SIG-M5 (cell line): ENCODE results near the gene RPE65.
"Not testable (repeated sequence)": the region's sequence is repeated elsewhere in the genome, so short reads cannot be mapped to it uniquely, and the experiment has no call there.

Experiments used
- DNase-seq: peaks from one replicate; lab custom pipeline; 2025; lab: John Stamatoyannopoulos, UW

The RPE65 gene

DNA sequence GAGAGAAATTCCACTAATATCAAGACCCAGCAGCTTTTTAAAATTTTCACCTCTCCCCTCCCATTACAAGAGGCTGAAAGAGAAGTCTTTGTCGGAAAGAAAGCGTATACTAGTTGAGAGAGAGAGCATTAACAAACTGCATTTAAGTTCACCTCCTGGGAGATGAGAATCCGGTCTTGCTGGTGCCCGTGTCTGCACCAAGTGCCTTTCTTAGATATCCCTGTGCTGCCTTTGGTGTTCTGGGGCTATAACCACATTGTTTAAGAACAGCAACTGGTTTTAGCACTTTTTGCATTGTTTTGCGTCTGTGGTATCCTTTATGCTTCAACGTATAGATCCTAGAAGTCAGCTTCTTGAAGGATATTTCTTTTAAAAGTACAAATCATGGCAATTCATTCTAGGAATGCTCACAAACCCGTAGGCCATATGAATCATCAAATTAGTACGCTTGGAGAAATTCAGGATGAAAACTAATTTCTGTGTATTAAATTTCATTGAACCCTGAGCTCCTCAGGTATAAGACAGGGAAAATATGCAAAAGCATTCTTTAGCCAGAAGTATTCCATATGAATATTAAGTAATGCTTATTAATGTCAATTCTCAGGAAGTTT, 3.4 kb upstream of the RPE65 start:
- DNase-seq = no peak

DNA sequence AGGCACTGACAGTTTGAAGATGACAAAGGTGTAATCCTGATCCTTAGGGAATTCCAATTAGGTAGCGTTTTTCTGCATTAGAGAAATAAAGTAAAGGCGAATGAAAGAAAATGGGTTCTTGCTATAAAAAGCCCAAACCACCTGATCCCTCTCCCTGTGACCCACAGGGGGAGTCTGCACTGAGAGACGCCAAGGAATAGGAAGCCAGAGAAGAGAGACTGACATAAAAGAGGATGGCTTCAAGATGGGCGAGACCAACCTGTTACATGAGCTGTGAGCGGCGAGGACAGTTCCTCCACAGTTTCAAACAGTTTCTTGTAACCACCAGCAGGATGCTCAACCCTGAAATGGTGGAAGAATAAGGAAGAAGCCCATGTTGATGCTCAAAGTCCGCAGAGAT, 1.4 kb downstream of the RPE65 start:
- no peak for DNase-seq

DNA sequence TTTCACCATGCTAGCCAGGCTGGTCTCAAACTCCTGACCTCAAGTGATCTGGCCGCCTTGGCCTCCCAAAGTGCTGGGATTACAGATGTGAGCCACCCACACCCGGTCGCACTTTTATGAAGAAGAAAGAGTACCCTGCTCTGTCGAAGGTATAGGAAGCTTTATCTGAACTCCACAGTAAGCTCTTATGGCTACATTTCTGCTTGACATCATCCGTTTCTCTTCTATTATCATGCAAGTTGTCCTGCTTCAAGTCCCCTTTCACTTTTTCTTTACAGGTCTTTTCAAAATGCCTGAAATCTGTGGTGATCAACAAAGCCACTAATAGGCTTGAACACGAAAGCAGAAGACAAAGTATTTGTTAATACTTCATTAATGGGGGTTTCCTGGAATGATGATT, 4.0 kb downstream of the RPE65 start:
- DNase-seq = no peak

DNA sequence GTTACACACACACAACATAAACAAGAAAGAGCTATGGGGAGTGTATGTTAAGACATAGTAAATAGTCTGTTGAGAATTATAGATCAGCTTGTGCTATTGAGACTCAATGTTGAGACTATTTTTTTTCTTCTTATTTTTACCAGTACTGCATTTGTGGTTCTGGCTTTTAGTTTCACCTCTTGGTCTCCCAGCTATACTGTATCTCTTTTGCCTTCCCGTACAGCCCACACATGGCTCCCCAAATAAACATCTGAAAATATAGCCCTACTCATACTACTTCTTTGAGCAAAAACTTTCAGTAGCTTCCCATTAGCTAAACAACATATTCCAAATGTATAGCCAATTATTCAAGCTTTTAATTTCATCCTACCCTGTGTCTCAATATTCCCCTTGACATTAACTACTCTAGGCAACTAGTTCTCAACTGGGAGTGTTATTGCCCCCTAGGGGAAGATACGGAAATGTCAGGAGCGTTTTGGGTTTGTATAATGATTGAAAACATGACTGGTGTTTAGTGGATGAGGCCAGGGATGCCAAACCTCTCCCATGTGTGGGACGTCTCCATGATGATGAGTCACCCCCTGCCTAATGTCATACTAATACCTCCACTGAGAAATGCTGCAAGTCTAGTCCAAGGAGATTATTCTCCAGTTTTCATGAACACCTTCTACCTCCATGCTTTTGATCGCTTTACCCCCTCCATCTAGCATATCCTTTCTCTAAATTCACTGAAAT, 6.8 kb downstream of the RPE65 start:
- no peak for DNase-seq

DNA sequence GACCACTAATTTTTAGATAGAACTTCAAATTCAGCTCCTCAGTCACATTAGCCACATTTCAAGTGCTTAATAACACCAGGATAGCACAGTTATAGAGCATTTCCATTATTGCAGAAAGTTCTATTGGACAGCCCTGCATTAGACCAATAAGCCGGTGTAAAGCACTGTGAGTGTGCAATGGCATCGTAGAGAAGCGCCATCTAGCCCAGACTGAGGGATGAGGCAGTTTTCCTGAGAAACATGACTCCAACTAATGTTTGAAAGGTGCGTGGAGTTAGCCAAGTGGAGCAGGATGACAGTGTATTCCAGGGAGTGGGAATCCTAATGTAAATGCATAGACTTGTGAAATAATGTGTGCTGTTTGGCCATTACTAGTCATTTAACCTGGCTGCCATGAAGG, 7.7 kb downstream of the RPE65 start:
- no peak for DNase-seq

DNA sequence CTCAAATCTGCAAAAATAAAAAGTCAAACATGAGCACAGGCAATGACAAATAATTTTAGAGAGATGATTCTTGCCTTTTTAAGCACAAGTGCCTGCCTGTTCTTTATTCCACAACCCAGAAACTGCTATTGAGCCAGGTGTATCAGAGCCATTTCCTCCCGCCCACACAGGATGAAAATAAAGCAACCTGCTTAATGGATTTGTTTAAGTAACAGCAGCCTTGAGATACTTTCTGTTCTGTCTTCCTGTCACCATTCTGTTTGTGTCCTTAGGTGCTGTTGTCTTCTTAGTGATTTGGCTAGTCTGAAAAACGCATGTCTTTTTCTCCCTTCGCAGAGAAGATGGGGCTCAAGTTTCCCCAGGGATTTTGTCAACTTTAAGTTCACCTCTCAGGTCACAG, 11.4 kb downstream of the RPE65 start:
- DNase-seq = no peak

DNA sequence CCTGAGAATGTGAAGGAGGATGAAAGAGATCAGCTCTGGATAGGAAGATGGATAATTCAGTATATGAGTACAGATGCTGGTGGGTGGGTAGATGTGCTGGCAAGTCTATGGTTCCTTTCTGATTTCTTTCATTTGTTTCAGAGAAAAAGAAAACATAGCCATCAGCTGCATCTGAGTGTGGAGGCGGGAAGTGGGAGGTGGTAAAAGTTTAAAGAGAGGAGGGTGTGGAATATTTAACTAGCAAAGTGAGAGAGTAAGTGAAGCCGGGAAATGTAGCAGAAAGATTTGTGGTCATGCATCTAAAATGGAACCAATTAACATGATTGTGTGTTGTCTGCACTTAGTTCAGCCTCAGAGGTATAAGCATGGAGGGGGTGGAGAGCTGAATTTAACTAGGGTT, 16.4 kb downstream of the RPE65 start:
- no peak for DNase-seq

DNA sequence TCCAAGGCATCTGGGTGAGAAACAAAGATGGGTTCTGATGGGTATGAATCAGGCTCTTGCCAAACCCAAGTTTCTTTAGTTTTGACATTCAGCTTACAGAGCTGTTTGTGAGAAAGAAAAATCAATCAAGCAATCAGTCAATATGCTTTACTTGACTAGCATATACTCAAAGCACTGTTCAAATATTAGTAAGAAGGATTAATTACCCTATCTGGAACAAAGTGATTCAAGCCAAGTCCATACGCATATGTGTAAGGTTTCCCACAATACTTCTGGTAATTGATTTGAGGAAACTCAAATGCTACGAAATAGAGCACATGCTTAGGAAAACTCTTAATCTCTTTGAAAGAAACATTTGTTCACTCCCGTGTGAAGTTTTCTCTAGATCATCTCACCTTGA, 18.7 kb downstream of the RPE65 start:
- no peak for DNase-seq

DNA sequence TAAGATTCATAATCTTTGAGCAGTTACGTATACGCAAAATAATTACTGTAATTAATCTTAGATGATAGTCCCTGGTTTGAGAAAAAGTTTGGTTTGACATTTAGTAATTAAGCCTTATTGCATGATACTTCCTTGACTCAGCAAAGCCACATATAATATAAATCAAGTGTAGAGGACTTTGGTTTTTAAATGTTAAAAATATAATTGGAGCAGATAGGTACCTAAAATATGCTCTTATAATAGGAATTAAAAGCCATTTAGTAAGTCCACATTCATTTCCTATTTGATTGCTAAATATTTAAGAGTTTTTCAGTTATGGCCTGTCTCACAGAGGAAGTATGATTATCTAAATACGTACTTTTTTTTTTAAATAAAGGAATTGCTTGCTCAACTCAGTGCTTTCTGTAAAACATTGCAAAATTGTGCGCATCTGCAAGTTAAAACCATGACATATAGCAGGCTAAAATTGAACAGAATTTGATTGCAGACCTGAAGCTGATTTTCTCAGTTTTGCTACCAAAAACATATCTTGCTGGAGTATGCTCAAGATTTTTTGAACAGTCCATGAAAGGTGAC, 20.4 kb downstream of the RPE65 start:
- DNase-seq = no peak

DNA sequence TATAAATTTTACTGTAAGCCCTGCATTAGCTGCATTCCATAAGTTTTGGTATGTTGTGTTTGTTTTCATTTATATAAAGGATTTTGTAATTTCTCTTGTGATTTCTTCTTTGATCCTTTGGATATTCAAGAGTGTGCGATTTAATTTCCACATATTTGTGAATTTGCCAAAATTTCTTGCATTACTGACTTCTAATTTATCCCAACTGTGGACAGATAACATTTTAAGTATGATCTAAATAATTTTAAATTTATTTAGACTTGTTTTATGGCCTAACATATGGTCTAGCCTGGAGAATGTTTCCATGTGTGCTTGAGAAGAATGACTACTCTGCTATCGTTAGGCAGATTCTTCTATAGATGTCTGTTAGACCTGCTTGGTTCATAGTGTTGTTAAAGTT, 23.2 kb downstream of the RPE65 start:
- no peak for DNase-seq

DNA sequence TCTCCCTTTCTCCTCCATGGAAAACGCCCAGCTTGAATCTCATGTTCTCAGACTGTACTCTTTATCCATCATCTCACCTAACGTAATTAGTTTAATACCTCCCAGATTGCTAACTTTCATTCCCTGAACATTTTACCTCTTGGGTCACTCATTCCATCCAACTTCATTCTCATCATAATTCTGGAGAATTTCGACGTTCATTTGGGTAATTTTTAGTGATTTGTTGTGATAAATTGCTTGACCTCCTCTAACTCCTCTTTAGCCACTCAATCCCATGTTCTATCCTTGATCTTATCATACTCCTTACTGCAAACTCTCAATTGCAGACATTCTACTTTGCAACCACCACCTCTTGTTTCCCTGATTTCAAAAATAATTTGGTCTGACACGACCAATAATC, 28.4 kb downstream of the RPE65 start:
- no peak for DNase-seq

DNA sequence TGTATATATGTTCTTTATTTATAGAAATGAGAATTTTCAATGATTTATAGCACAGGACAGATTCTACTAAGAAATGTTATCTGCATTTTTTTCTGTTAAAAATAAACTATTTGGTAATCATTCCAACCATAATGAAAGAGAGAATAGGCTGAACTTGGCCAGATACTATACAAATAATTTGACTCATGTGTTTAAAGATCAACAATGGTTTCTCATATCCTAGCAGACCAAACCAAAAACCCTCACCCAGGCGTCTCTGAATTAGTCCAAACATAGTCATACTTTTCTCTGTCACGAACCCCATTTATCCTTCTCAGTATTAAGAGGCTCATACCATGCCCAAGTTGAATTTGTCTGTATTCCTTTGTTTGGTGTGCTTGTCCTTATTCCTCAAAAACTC, 40.3 kb downstream of the RPE65 start:
- DNase-seq = no peak

DNA sequence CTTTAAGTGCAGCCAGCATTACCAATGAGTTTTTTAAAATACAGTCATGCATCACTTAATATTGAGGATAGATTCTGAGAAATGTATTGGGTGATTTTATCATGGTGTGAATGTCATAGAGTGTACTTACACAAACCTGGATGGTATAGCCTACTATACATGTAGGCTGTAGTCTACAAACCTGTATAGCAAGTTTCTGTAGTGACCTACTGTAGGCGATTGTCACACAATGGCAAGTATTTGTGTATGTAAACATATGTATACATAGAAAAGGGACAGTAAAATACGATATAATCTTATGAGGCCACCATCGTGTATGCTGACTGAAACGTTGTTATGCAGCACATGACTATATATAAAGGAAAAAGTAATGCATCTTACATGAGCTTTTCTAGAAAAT, 48.2 kb downstream of the RPE65 start:
- DNase-seq = no peak

DNA sequence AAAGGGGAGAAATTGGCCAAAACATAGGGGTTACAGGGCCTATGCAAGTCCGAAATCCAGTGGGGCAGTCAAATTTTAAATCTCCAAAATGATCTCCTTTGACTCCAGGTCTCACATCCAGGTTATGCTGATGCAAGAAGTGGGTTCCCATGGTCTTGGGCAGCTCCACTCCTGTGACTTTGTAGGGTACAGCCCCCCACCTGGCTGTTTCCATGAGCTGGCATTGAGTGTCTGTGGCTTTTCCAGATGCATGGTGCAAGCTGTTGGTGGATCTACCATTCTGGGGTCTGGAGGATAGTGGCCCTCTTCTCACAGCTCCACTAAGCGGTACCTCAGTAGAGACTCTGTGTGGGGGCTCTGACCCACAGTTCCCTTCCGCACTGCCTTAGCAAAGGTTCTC, 54.2 kb downstream of the RPE65 start:
- not testable (repeated sequence) for DNase-seq

DNA sequence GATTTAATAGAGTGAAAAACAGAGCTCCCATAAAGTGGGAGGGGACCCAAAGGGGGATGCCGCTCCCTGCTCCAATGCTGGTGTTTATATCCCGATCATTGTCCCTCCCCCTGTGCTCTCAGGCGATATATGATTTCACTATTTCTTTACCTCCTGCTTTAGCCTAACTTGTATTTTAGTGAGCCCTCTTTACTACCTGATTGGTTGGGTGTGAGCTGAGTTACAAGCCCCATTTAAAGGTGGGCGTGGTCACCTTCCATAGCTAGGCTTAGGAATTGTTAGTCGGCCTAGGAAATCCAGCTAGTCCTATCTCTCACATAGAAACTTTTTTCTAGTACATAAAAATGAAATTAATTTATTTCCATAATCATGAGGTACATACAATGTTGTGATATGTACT, 57.3 kb downstream of the RPE65 start:
- not testable (repeated sequence) for DNase-seq

DNA sequence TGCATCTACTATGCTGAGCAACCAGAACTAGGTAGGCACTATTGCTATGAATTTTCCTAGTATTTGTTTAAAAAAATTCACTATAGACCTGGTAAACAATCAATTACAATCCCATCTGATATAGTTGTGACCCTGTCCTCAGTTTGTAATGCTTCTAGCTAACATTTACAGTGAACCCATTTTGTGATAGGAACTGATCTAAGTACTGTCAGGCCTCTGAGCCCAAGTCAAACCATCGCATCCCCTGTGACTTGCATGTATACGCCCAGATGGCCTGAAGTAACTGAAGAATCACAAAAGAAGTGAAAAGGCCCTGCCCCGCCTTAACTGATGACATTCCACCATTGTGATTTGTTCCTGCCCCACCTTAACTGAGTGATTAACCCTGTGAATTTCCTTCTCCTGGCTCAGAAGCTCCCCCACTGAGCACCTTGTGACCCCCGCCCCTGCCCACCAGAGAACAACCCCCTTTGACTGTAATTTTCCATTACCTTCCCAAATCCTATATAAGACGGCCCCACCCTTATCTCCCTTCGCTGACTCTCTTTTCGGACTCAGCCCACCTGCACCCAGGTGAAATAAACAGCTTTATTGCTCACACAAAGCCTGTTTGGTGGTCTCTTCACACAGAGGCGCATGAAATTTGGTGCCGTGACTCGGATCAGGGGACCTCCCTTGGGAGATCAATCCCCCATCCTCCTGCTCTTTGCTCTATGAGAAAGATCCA, 63.8 kb downstream of the RPE65 start:
- not testable (repeated sequence) for DNase-seq

DNA sequence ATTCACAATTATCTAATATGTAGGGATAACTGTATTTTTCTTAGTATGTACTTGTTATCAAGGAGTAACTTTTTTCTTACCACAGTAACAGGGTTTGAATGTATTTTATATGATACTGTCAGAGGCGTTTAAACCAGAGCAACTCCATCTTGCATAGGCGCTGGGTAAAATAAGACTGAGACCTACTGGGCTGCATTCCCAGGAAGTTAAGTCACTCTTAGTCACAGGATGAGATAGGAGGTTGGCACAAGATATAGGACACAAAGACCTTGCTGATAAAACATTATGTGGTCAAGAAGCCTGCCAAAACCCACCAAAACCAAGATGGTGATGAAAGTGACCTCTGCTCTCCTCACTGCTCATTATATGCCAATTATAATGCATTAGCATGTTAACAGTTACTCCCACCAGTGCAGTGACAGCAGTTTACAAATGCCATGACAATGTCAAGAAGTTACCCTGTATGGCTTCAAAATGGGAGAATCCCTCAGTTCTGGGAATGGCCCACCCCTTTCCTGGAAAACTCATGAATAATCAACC, 64.8 kb downstream of the RPE65 start:
- no peak for DNase-seq

DNA sequence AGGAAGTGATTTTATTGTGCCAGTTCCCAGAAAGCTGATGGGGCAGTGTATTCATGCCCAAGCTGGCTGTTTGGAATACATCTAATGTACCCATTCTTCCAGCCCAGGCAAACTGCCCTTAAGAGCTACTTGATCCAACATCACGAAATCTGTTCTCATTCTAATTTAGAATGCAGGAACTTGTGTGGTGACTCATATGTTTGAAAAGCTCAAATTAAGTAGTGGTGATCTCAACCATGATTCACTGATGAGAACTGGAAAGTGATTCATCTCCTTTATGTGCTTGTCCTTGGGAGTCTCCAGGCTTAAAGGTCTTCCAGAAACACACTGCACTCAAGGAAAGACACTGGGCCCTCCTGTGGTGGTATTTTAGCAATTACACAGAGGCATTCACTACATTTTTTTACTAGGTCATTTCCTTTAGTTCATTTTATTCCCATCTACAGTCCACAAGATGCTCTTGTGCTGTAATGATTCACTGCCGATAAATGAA, 65.4 kb downstream of the RPE65 start:
- DNase-seq = no peak

DNA sequence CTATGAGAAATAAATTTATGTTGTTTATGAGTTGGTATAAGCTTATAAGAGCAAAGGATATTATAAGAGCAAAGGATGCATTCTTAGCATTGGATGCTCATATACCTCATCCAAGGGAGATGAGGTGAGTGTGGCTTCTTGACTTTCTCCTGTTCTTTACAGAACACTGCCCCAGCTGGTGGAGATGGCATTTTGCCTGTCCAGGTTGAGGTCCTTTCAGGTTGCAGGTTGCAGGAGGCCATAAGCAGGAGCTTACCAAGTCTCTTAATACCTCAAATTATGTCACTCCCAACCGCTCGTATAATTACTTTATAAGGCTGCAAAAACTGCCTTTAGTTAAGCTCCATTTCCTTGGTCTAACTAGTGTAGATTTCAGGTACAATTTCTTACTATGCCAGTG, 66.7 kb downstream of the RPE65 start:
- no peak for DNase-seq

DNA sequence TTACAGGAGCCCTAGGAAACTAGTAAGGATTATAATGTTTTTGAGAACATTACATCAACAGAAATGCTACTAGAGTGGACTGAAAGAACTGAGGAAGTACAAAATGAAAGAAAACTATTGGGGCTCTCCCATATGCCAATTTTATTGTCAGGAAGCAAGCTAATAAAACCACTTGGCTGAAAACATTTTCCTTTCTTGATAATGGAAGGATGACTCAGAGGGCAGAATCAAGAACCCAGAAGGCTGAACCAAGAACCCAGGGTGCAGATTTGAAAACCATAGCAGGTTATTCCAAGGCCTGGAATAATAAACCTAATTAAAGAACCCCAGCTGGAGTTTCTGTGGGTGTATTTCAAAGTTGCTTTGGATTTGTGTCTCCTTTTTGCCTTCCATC, 70.7 kb downstream of the RPE65 start:
- DNase-seq = no peak
